CD4-positive, alpha-beta T cell (primary cell): Measurements from ENCODE around the gene ADAMTS12. TPM values are rescaled to one million over a fixed set of nuclear protein-coding genes. Genes with fewer than 3 reads are reported as not detected.

ENCODE experiments used
- ATAC-seq: fragments of 200-7000 bp; cut with Tn5 transposase; one replicate; pipeline ENCODE4 v1.10.0; 2022; ENCODE audit warnings: mild to moderate bottlenecking; ENCODE audit not compliant: poor library complexity
- CTCF ChIA-PET: fragments of 350-600 bp; sonication (Branson Sonifier 250); formaldehyde crosslinking; loops from one replicate; lab custom pipeline; 2021; ENCODE audit warnings: antibody characterized with exemption, inconsistent platforms; lab: Charles Lee
- POLR2A ChIA-PET: fragments of 350-600 bp; sonication (Branson Sonifier 250); formaldehyde crosslinking; loops from one replicate; lab custom pipeline; 2021; ENCODE audit warnings: antibody characterized with exemption, inconsistent platforms; lab: Charles Lee
- DNase-seq, 14 experiments: peaks; one replicate each; pipeline ENCODE4 v3.0.0-alpha.2; 2013 to 2020; ENCODE audit warnings: mixed read lengths in 2 of 14
- H3K27ac ChIP-seq, 2 donors: one replicate each; pipeline versions ENCODE4 v1.5.1 to v1.7.0; 2013; ENCODE audit warnings: low read length in 2 of 2, low read depth in 1 of 2, mild to moderate bottlenecking in 1 of 2
- H3K27me3 ChIP-seq, 2 experiments: 1 replicate in 1 of 2; 2 replicates in 1 of 2; pipeline versions ENCODE4 v1.6.1 to v1.7.0; 2013; ENCODE audit warnings: low read length in 2 of 2, control low read depth in 1 of 2, mild to moderate bottlenecking in 1 of 2, moderate library complexity in 1 of 2; ENCODE audit not compliant: insufficient read depth in 2 of 2, control insufficient read depth in 1 of 2
- H3K36me3 ChIP-seq: one replicate; pipeline ENCODE4 v1.6.1; 2013; ENCODE audit warnings: low read length, control low read depth; ENCODE audit not compliant: insufficient read depth
- H3K4me1 ChIP-seq: one replicate; pipeline ENCODE4 v1.6.1; 2013; ENCODE audit warnings: low read length, control low read depth; ENCODE audit not compliant: insufficient read depth
- H3K4me3 ChIP-seq: one replicate; pipeline ENCODE4 v1.5.1; 2013; ENCODE audit warnings: mild to moderate bottlenecking, low read length, moderate library complexity
- H3K9me3 ChIP-seq, 2 experiments: 1 replicate in 1 of 2; 2 replicates in 1 of 2; pipeline versions ENCODE4 v1.6.1 to v1.7.0; 2013; ENCODE audit warnings: low read length in 2 of 2, mild to moderate bottlenecking in 2 of 2, control low read depth in 1 of 2, moderate library complexity in 1 of 2; ENCODE audit not compliant: control insufficient read depth in 1 of 2, insufficient read depth in 1 of 2
- H3K27ac Mint-ChIP-seq: one replicate; pipeline ENCODE4 v1.8.0; 2020; ENCODE audit warnings: mixed read lengths
- H3K27me3 Mint-ChIP-seq: one replicate; pipeline ENCODE4 v1.8.0; 2021; ENCODE audit warnings: mixed read lengths
- H3K36me3 Mint-ChIP-seq: one replicate; pipeline ENCODE4 v1.8.0; 2021; ENCODE audit warnings: low read depth, mixed read lengths
- H3K4me1 Mint-ChIP-seq: one replicate; pipeline ENCODE4 v1.8.0; 2021; ENCODE audit warnings: low read depth, mixed read lengths
- H3K4me3 Mint-ChIP-seq: one replicate; pipeline ENCODE4 v1.8.0; 2020; ENCODE audit warnings: mild to moderate bottlenecking, mixed read lengths
- H3K9me3 Mint-ChIP-seq: one replicate; pipeline ENCODE4 v1.8.0; 2020; ENCODE audit warnings: mixed read lengths
- intact Hi-C, 2 experiments: fragments of 100-400 bp; cut with DNase I in 1 of 2; cut with micrococcal nuclease in 1 of 2; formaldehyde crosslinking; loops; one replicate each; pipeline versions ENCODE4 v1.15.1 to v1.9.0; 2023 to 2025; cut with DNase I, micrococcal nuclease
- total RNA-seq, 174 experiments: library from RNA in 2 of 174; stranded (reverse) in 2 of 174; gene quantifications; one replicate each; pipeline ENCODE4 v1.2.3 and lab custom pipeline; 2021 to 2026
- TF ChIP-seq, protein P1 (sequence below): fragments of 200-600 bp; IDR thresholded peaks from one replicate; pipeline ENCODE4 v1.8.0; 2022; ENCODE audit warnings: antibody characterized with exemption, mild to moderate bottlenecking

ADAMTS12 gene
- total RNA-seq, 2 experiments from 2014 or later, result 0.06 TPM; not detected in 1

DNA sequence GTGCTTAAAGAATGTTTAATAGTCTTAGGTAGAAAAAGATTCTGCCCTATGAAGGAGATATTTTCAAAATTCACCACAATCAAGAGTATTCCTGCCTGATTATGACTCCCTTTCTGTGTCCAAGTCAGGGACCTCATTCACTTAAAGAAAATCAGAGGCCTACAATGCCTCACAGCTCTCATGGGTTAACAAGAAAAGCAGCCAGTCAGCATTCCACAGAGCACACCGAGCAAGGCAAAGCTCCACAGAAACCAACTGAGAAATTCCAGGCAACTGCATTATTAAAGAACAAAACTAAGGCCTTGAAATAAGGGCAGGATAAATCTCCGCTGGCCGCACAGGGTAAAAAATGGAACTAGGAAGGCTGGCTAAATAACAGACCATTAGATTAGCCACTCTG is 289.9 kb downstream of the ADAMTS12 start:
- Mint-ChIP-seq H3K27ac (no peak overlapping the region), H3K36me3 (no peaks in the 10 kb centered on the region), H3K4me3 (no peak overlapping the region), H3K4me1 (no peaks in the 10 kb centered on the region), H3K27me3 (peaks cover 3% of the 10 kb centered on the region), H3K9me3 (no peaks in the 10 kb centered on the region)
- H3K27me3 ChIP-seq, result no peaks in the 10 kb centered on the region
- no peaks in the 10 kb centered on the region for H3K36me3 ChIP-seq
- ChIA-PET CTCF (no interaction called here), POLR2A (no interaction called here)
- no peak overlapping the region for H3K27ac ChIP-seq
- ATAC-seq, result no peak
- DNase-seq, result no peak
- intact Hi-C loops, result no loop called here
- no peaks in the 10 kb centered on the region for H3K4me1 ChIP-seq
- H3K9me3 ChIP-seq, result no peaks in the 10 kb centered on the region
- TF ChIP-seq, protein P1, sequence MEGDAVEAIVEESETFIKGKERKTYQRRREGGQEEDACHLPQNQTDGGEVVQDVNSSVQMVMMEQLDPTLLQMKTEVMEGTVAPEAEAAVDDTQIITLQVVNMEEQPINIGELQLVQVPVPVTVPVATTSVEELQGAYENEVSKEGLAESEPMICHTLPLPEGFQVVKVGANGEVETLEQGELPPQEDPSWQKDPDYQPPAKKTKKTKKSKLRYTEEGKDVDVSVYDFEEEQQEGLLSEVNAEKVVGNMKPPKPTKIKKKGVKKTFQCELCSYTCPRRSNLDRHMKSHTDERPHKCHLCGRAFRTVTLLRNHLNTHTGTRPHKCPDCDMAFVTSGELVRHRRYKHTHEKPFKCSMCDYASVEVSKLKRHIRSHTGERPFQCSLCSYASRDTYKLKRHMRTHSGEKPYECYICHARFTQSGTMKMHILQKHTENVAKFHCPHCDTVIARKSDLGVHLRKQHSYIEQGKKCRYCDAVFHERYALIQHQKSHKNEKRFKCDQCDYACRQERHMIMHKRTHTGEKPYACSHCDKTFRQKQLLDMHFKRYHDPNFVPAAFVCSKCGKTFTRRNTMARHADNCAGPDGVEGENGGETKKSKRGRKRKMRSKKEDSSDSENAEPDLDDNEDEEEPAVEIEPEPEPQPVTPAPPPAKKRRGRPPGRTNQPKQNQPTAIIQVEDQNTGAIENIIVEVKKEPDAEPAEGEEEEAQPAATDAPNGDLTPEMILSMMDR, result no peak
- H3K4me3 ChIP-seq, result no peak overlapping the region

DNA sequence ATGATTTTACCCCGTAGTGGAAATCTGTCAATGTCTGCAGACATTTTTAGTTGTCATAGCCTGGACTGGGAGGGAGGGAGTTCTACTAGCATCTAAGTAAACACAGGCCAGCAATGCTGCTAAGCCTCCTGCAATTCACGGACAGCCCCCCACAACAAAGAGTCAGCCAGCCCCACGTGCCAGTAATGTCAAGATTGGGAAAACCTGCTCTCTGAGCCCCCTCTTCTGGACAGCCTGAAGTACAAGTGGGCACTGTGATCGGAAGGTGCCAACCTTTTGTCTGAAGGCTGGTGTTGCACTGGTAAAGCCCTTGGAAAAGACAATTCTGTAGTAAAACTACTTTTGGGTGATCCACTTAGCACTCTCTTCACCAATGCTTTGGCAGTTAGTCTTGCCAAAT is 296.5 kb downstream of the ADAMTS12 start:
- TF ChIP-seq, protein P1, result no peak
- POLR2A ChIA-PET, result no interaction called here
- intact Hi-C loops, result loop anchor here in 1 of 2 experiments (10.0 kb wide), 1 partner anchor 161 kb away; no protein-coding TSS in a partner anchor
- no peaks in the 10 kb centered on the region for H3K4me1 ChIP-seq
- H3K4me3 Mint-ChIP-seq, result no peak overlapping the region
- H3K4me3 ChIP-seq, result no peak overlapping the region
- H3K36me3 ChIP-seq, result no peaks in the 10 kb centered on the region
- H3K9me3 ChIP-seq, result no peaks in the 10 kb centered on the region
- no peaks in the 10 kb centered on the region for H3K36me3 Mint-ChIP-seq
- H3K9me3 Mint-ChIP-seq, result no peaks in the 10 kb centered on the region
- no peaks in the 10 kb centered on the region for H3K4me1 Mint-ChIP-seq
- no peak overlapping the region for H3K27ac Mint-ChIP-seq
- H3K27me3 Mint-ChIP-seq, result peaks cover 8% of the 10 kb centered on the region
- ATAC-seq, result no peak
- no peak for DNase-seq
- CTCF ChIA-PET, result no interaction called here
- no peaks in the 10 kb centered on the region for H3K27me3 ChIP-seq
- no peak overlapping the region for H3K27ac ChIP-seq

DNA sequence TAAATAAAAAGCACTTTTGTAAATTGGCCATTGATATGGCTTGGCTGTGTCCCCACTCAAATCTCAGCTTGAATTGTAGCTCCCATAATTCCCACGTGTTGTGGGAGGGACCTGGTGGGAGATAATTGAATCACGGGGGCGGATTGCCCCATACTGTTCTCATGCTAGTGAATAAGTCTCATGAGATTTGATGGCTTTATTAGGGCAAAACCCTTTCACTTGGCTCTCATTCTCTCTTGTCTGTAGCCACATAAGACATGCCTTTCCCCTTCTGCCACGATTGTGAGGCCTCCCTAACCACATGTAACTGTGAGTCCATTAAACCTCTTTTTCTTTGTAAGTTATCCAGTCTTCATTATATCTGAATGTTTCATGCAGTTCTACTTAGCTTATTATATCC is 297.8 kb downstream of the ADAMTS12 start:
- Histone ChIP-seq H3K36me3 (no peaks in the 10 kb centered on the region), H3K27me3 (no peaks in the 10 kb centered on the region), H3K9me3 (no peaks in the 10 kb centered on the region), H3K4me3 (no peak overlapping the region), H3K4me1 (no peaks in the 10 kb centered on the region), H3K27ac (no peak overlapping the region)
- DNase-seq, result no peak
- intact Hi-C loops, result loop anchor here in 1 of 2 experiments (10.0 kb wide), 1 partner anchor 159 kb away; no protein-coding TSS in a partner anchor
- Mint-ChIP-seq H3K36me3 (no peaks in the 10 kb centered on the region), H3K27me3 (peaks cover 8% of the 10 kb centered on the region), H3K27ac (no peak overlapping the region), H3K4me3 (no peak overlapping the region), H3K4me1 (no peaks in the 10 kb centered on the region), H3K9me3 (no peaks in the 10 kb centered on the region)
- TF ChIP-seq, protein P1, result no peak
- ChIA-PET POLR2A (no interaction called here), CTCF (interaction anchor here (1.3 kb wide), 1 partner anchor 29 kb away, joined by 3 read pairs; no protein-coding TSS in a partner anchor)
- ATAC-seq, result no peak
